HEK293 (cell line): ENCODE results near the gene SIX3.

Experiments
- CTCF ChIA-PET: fragments of 350-600 bp; formaldehyde crosslinking; extraction: SDS; loops from one replicate; lab custom pipeline; 2021; ENCODE audit warnings: antibody characterized with exemption; lab: Yijun Ruan, JAX
- POLR2A ChIA-PET: fragments of 300-600 bp; formaldehyde crosslinking; extraction: SDS; loops from one replicate; lab custom pipeline; 2020; ENCODE audit warnings: antibody characterized with exemption, inconsistent platforms; lab: Yijun Ruan, JAX
- H3K27ac ChIP-seq: fragments of 200-500 bp; sonication (Bioruptor generic); 2 replicates; pipeline ENCODE4 v1.5.1; 2014; ENCODE audit warnings: low read depth, low read length, control low read depth, inconsistent platforms; ENCODE audit errors: extremely low read depth
- H3K36me3 ChIP-seq, 2 experiments: fragments of 200-500 bp in 1 of 2; sonication (Bioruptor generic) in 1 of 2; 1 replicate in 1 of 2; 2 replicates in 1 of 2; pipeline ENCODE4 v1.5.1; 2014 to 2017; ENCODE audit warnings: inconsistent platforms in 2 of 2, low read length in 2 of 2; ENCODE audit not compliant: control insufficient read depth in 2 of 2, insufficient read depth in 1 of 2
- H3K4me1 ChIP-seq: fragments of 200-500 bp; sonication (Bioruptor generic); 2 replicates; pipeline ENCODE4 v1.5.1; 2014; ENCODE audit warnings: mild to moderate bottlenecking, low read length, inconsistent platforms; ENCODE audit not compliant: control insufficient read depth, insufficient read depth
- H3K4me3 ChIP-seq: 2 replicates; pipeline ENCODE4 v1.5.1; 2011; ENCODE audit warnings: low read depth, mild to moderate bottlenecking, control low read depth, low read length, moderate library complexity
- H3K9me3 ChIP-seq: fragments of 200-500 bp; sonication (Bioruptor generic); 2 replicates; pipeline ENCODE4 v1.5.1; 2014; ENCODE audit warnings: low read depth, low read length, inconsistent platforms; ENCODE audit not compliant: control insufficient read depth, insufficient read depth
- CTCF ChIP-seq: fragments of 450-650 bp; formaldehyde crosslinking; IDR thresholded peaks from 2 replicates; pipeline ENCODE4 v1.5.1; 2016; ENCODE audit warnings: missing biosample characterization, missing genetic modification characterization
- FEZF1 ChIP-seq: fragments of 450-650 bp; formaldehyde crosslinking; IDR thresholded peaks from 2 replicates; pipeline ENCODE4 v1.5.1; 2016; ENCODE audit warnings: missing biosample characterization, missing genetic modification characterization
- GLIS2 ChIP-seq: fragments of 450-650 bp; formaldehyde crosslinking; IDR thresholded peaks from 2 replicates; pipeline ENCODE4 v1.5.1; 2016; ENCODE audit warnings: missing biosample characterization, missing genetic modification characterization
- MZF1 ChIP-seq: fragments of 450-650 bp; formaldehyde crosslinking; IDR thresholded peaks from 2 replicates; pipeline ENCODE4 v1.5.1; 2017; ENCODE audit warnings: missing biosample characterization, missing genetic modification characterization, borderline replicate concordance
- REPIN1 ChIP-seq: fragments of 450-650 bp; formaldehyde crosslinking; IDR thresholded peaks from 2 replicates; pipeline ENCODE4 v1.5.1; 2017; ENCODE audit warnings: missing biosample characterization, missing genetic modification characterization, low read depth
- SALL2 ChIP-seq: fragments of 450-650 bp; formaldehyde crosslinking; IDR thresholded peaks from 2 replicates; pipeline ENCODE4 v1.5.0; 2017; ENCODE audit warnings: missing biosample characterization, mild to moderate bottlenecking, missing genetic modification characterization, borderline replicate concordance
- TCF7L2 ChIP-seq: IDR thresholded peaks from 2 replicates; pipeline ENCODE4 v1.6.1; 2011; ENCODE audit warnings: low read depth, mild to moderate bottlenecking, inconsistent platforms, low read length, moderate library complexity, borderline replicate concordance
- WT1 ChIP-seq: fragments of 450-650 bp; formaldehyde crosslinking; IDR thresholded peaks from 2 replicates; pipeline ENCODE4 v1.5.1; 2016; ENCODE audit warnings: missing biosample characterization, missing genetic modification characterization
- ZBTB17 ChIP-seq: fragments of 450-650 bp; formaldehyde crosslinking; IDR thresholded peaks from 2 replicates; pipeline ENCODE4 v1.5.1; 2016; ENCODE audit warnings: missing biosample characterization, missing genetic modification characterization
- ZBTB20 ChIP-seq: fragments of 450-650 bp; formaldehyde crosslinking; IDR thresholded peaks from 2 replicates; pipeline ENCODE4 v1.5.1; 2016; ENCODE audit warnings: missing biosample characterization, missing genetic modification characterization
- ZFHX2 ChIP-seq: fragments of 450-650 bp; formaldehyde crosslinking; conservative IDR thresholded peaks from 2 replicates; pipeline ENCODE4 v1.5.1; 2016; ENCODE audit warnings: missing biosample characterization, missing genetic modification characterization
- ZFP37 ChIP-seq: fragments of 450-650 bp; formaldehyde crosslinking; IDR thresholded peaks from 2 replicates; pipeline ENCODE4 v1.5.1; 2016; ENCODE audit warnings: missing biosample characterization, missing genetic modification characterization
- ZFP69B ChIP-seq: fragments of 450-650 bp; formaldehyde crosslinking; IDR thresholded peaks from 2 replicates; pipeline ENCODE4 v1.5.1; 2016; ENCODE audit warnings: missing biosample characterization, missing genetic modification characterization
- ZNF10 ChIP-seq: fragments of 450-650 bp; formaldehyde crosslinking; IDR thresholded peaks from 2 replicates; pipeline ENCODE4 v1.5.1; 2017; ENCODE audit warnings: missing biosample characterization, missing genetic modification characterization
- ZNF16 ChIP-seq: fragments of 450-650 bp; formaldehyde crosslinking; IDR thresholded peaks from 2 replicates; pipeline ENCODE4 v1.5.1; 2016; ENCODE audit warnings: low read depth, missing biosample characterization, missing genetic modification characterization
- ZNF202 ChIP-seq: fragments of 450-650 bp; formaldehyde crosslinking; IDR thresholded peaks from 2 replicates; pipeline ENCODE4 v1.5.1; 2016; ENCODE audit warnings: missing biosample characterization, missing genetic modification characterization, borderline replicate concordance
- ZNF26 ChIP-seq: fragments of 450-650 bp; formaldehyde crosslinking; IDR thresholded peaks from 2 replicates; pipeline ENCODE4 v1.5.1; 2016; ENCODE audit warnings: missing biosample characterization, missing genetic modification characterization
- ZNF274 ChIP-seq, 2 experiments: fragments of 200-500 bp in 1 of 2; fragments of 450-650 bp in 1 of 2; sonication (Bioruptor generic) in 1 of 2; formaldehyde crosslinking in 1 of 2; IDR thresholded peaks; 2 replicates each; pipeline versions ENCODE4 v1.5.1 to v1.6.1; 2014 to 2016; ENCODE audit warnings: borderline replicate concordance in 1 of 2, inconsistent platforms in 1 of 2, low read length in 1 of 2, missing biosample characterization in 1 of 2, missing genetic modification characterization in 1 of 2
- ZNF341 ChIP-seq: fragments of 450-650 bp; formaldehyde crosslinking; IDR thresholded peaks from 2 replicates; pipeline ENCODE4; 2016; ENCODE audit warnings: low read depth, missing biosample characterization, missing genetic modification characterization
- ZNF366 ChIP-seq: fragments of 450-650 bp; formaldehyde crosslinking; conservative IDR thresholded peaks from 2 replicates; pipeline ENCODE4 v1.5.1; 2016; ENCODE audit warnings: missing biosample characterization, missing genetic modification characterization
- ZNF394 ChIP-seq: fragments of 450-650 bp; formaldehyde crosslinking; IDR thresholded peaks from 2 replicates; pipeline ENCODE4 v1.5.1; 2016; ENCODE audit warnings: missing biosample characterization, missing genetic modification characterization, mild to moderate bottlenecking, moderate library complexity, borderline replicate concordance
- ZNF473 ChIP-seq: fragments of 450-650 bp; formaldehyde crosslinking; IDR thresholded peaks from 2 replicates; pipeline ENCODE4 v1.5.1; 2017; ENCODE audit warnings: missing biosample characterization, missing genetic modification characterization
- TF ChIP-seq, protein P1 (sequence below): fragments of 450-650 bp; formaldehyde crosslinking; IDR thresholded peaks from 2 replicates; pipeline ENCODE4 v1.5.1; 2017; ENCODE audit warnings: missing biosample characterization, missing genetic modification characterization
- TF ChIP-seq, protein P2 (sequence below): sonication (generic); formaldehyde crosslinking; IDR thresholded peaks from 2 replicates; pipeline ENCODE4 v1.8.1; 2022; ENCODE audit warnings: mild to moderate bottlenecking, moderate library complexity, missing genetic modification reagents

The SIX3 gene

GRCh38 chr2:44940049-44940494 is 1.4 kb upstream of the SIX3 start:
- H3K4me1 ChIP-seq: no peaks in the 10 kb centered on the region
- CTCF ChIA-PET: interaction anchor here (0.7 to 1.1 kb wide), 2 partner anchors 9 to 947 kb away, joined by 3 read pairs; no protein-coding TSS in a partner anchor
- H3K9me3 ChIP-seq: no peaks in the 10 kb centered on the region
- no peak overlapping the region for H3K4me3 ChIP-seq
- H3K27ac ChIP-seq: no peak overlapping the region
- no peak for TF ChIP-seq CTCF (tag by site-specific recombination)
- TF ChIP-seq, protein P1, sequence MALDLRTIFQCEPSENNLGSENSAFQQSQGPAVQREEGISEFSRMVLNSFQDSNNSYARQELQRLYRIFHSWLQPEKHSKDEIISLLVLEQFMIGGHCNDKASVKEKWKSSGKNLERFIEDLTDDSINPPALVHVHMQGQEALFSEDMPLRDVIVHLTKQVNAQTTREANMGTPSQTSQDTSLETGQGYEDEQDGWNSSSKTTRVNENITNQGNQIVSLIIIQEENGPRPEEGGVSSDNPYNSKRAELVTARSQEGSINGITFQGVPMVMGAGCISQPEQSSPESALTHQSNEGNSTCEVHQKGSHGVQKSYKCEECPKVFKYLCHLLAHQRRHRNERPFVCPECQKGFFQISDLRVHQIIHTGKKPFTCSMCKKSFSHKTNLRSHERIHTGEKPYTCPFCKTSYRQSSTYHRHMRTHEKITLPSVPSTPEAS (tag by site-specific recombination): no peak
- TF ChIP-seq ZNF366 (tag by site-specific recombination): no peak
- no peak for TF ChIP-seq ZNF274 (IDR thresholded peaks at IDR 0.05; ENCODE audit: low read length)
- TF ChIP-seq ZNF274 (tag by site-specific recombination; IDR thresholded peaks at IDR 0.05; ENCODE audit: borderline replicate concordance): no peak
- no peak for TF ChIP-seq GLIS2 (tag by site-specific recombination)
- TF ChIP-seq ZFHX2 (tag by site-specific recombination): no peak
- no peak for TF ChIP-seq ZBTB17 (tag by site-specific recombination)
- no peak for TF ChIP-seq ZBTB20
- no peak for TF ChIP-seq SALL2
- TF ChIP-seq MZF1 (tag by site-specific recombination): no peak
- TF ChIP-seq ZNF202 (tag by site-specific recombination): no peak
- no peak for TF ChIP-seq REPIN1 (tag by site-specific recombination)
- TF ChIP-seq ZNF394 (tag by site-specific recombination): no peak
- no peaks in the 10 kb centered on the region for H3K36me3 ChIP-seq
- POLR2A ChIA-PET: no interaction called here

DNA sequence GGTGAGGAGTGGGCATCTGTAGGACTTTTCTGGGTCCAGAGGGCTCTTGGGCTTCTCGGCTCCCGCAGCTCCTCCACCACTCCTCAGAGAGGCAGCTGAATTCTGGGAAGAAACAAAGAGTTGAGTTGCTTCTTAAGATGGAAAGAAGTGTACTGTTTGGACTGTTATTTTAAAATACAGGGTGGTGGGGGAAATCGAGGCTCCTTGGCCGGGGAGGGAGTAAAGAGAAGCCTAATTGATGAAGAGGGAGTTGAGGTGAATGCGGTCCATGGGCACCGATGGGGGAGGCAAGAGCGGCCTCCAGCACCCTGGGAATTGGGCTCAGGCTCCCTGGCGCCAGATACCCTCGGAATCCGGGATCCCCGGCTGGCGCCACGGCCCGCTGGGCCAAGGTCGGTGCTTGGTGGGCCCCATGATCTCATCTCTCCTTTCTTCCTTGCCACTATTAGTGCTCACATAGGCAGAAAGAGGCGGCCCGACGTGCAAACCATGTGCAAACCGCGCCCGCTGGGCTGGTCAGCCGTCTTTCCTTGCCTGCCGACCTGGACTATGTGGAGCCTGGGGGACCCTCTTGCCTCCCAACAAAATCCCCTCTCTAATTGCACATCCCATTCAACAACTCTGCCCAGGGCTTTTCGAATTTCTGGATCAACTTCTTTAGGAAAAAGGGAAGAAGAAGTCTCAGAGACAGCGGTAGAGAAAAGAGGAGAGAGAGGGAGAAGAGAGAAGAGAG is 604 bp upstream of the SIX3 start:
- H3K4me1 ChIP-seq: no peaks in the 10 kb centered on the region
- ChIA-PET CTCF (interaction anchor here (1.1 kb wide), 1 partner anchor 9 kb away, joined by 3 read pairs; no protein-coding TSS in a partner anchor), POLR2A (no interaction called here)
- no peak overlapping the region for H3K27ac ChIP-seq
- no peaks in the 10 kb centered on the region for H3K9me3 ChIP-seq
- no peak overlapping the region for H3K4me3 ChIP-seq
- no peaks in the 10 kb centered on the region for H3K36me3 ChIP-seq
- TF ChIP-seq ZNF366 (tag by site-specific recombination) (no peak), FEZF1 (tag by site-specific recombination) (no peak), ZNF341 (tag by site-specific recombination) (no peak), ZNF16 (tag by site-specific recombination) (no peak), WT1 (tag by site-specific recombination) (no peak), REPIN1 (tag by site-specific recombination) (no peak), TCF7L2 (no peak), ZFP69B (tag by site-specific recombination) (no peak), ZNF473 (tag by site-specific recombination) (no peak), ZNF10 (tag by site-specific recombination) (no peak), ZFP37 (tag by site-specific recombination) (no peak), ZNF26 (no peak)
- TF ChIP-seq, protein P2, sequence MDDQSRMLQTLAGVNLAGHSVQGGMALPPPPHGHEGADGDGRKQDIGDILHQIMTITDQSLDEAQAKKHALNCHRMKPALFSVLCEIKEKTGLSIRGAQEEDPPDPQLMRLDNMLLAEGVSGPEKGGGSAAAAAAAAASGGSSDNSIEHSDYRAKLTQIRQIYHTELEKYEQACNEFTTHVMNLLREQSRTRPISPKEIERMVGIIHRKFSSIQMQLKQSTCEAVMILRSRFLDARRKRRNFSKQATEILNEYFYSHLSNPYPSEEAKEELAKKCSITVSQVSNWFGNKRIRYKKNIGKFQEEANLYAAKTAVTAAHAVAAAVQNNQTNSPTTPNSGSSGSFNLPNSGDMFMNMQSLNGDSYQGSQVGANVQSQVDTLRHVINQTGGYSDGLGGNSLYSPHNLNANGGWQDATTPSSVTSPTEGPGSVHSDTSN (CRISPR knock-in tag): no peak
